Stimulated activated CD8-positive, alpha-beta memory T cell treated with anti-CD3 and anti-CD28 coated beads, Interleukin-15, amount 100 ng/mL, for 24 hours (primary cell): ENCODE data around the gene PVR.
"Not testable (repeated sequence)": the region's sequence is repeated elsewhere in the genome, so short reads cannot be mapped to it uniquely, and the experiment has no call there.

Experiments used
- DNase-seq: peaks from one replicate; pipeline ENCODE4 v3.0.0-alpha.2; 2020; ENCODE audit warnings: low read depth

The PVR gene

GRCh38 chr19:44701228-44701627, 57.5 kb downstream of the PVR start:
- DNase-seq, result no peak

- DNase-seq, result no peak
Measured at GRCh38 chr19:44702551-44703176, 59.0 kb downstream of the PVR start.

GRCh38 chr19:44703336-44704078, 59.8 kb downstream of the PVR start:
- no peak for DNase-seq

GRCh38 chr19:44704982-44705381, 61.3 kb downstream of the PVR start:
- no peak for DNase-seq

GRCh38 chr19:44705502-44706010, 61.8 kb downstream of the PVR start:
- DNase-seq, result no peak

GRCh38 chr19:44706506-44707236, 63.0 kb downstream of the PVR start:
- no peak for DNase-seq

GRCh38 chr19:44707794-44708193, 64.1 kb downstream of the PVR start:
- DNase-seq, result no peak

GRCh38 chr19:44708940-44709339, 65.2 kb downstream of the PVR start:
- DNase-seq, result no peak

- DNase-seq, result not testable (repeated sequence)
Measured at GRCh38 chr19:44709434-44710266, 65.9 kb downstream of the PVR start.

GRCh38 chr19:44710483-44710882, 66.8 kb downstream of the PVR start:
- DNase-seq, result no peak

- no peak for DNase-seq
Measured at GRCh38 chr19:44712864-44713515, 69.3 kb downstream of the PVR start.
